Prostate gland (tissue), 2 donors: ENCODE data around the gene IFNL2. TPM values are rescaled to one million over a fixed set of nuclear protein-coding genes. Genes with fewer than 3 reads are reported as not detected.
"Not testable (repeated sequence)": the region's sequence is repeated elsewhere in the genome, so short reads cannot be mapped to it uniquely, and the experiment has no call there.

Experiments used
- DNase-seq: peaks from one replicate; pipeline ENCODE4 v3.0.0-alpha.2; 2019; ENCODE audit warnings: low spot score
- H3K27ac ChIP-seq, 2 donors: fragments of 200-600 bp; sonication (generic); 2 replicates each; pipeline ENCODE4 v1.5.1; 2017 to 2019
- H3K27me3 ChIP-seq: fragments of 200-600 bp; sonication (generic); replicated peaks from 2 replicates; pipeline ENCODE4 v1.5.1; 2019; ENCODE audit not compliant: insufficient read depth
- H3K36me3 ChIP-seq, 2 donors: fragments of 200-600 bp; sonication (generic); 1 replicate in 1 of 2; 2 replicates in 1 of 2; pipeline versions ENCODE4 v1.5.1 to v1.8.1; 2017 to 2019
- H3K4me1 ChIP-seq: fragments of 200-600 bp; sonication (generic); replicated peaks from 2 replicates; pipeline ENCODE4 v1.5.1; 2019
- H3K4me3 ChIP-seq, 2 donors: fragments of 200-600 bp; sonication (generic); 2 replicates each; pipeline ENCODE4 v1.5.1; 2017 to 2019
- H3K9me3 ChIP-seq: fragments of 200-600 bp; sonication (generic); 2 replicates; pipeline ENCODE4 v1.5.1; 2017
- POLR2A ChIP-seq: fragments of 450-650 bp; IDR thresholded peaks from one replicate; pipeline ENCODE4 v1.6.1; 2016; ENCODE audit warnings: antibody characterized with exemption, mild to moderate bottlenecking
- POLR2AphosphoS5 ChIP-seq: sonication (generic); formaldehyde crosslinking; IDR thresholded peaks from one replicate; pipeline ENCODE4 v1.6.1; 2017; ENCODE audit warnings: antibody characterized with exemption
- WGBS: methylation state at CpG from one replicate; pipeline ENCODE4 v1.1.5; 2018; 5-methylcytosine and 5-hydroxymethylcytosine counted together
- intact Hi-C: fragments of 100-400 bp; cut with DNase I; formaldehyde crosslinking; loops from one replicate; pipeline ENCODE4 v1.14.2; 2022
- total RNA-seq, 2 donors: library from RNA; depleted of rRNA; stranded (reverse); fragments of >200 nt; gene quantifications; one replicate each; pipeline ENCODE4 v1.1.0, GENCODE V29; 2016
- TF ChIP-seq, protein P1 (sequence below), 4 experiments: fragments of 200-600 bp in 2 of 4; fragments of 450-650 bp in 2 of 4; sonication (generic) in 2 of 4; IDR thresholded peaks; 1 replicate in 3 of 4; 2 replicates in 1 of 4; pipeline ENCODE4 v1.5.1; 2016 to 2019; ENCODE audit warnings: antibody characterized with exemption in 4 of 4, mild to moderate bottlenecking in 2 of 4, moderate library complexity in 2 of 4

IFNL2 gene
- total RNA-seq: not detected

GRCh38 chr19:39268085-39268484 lies at the start of gene IFNL2:
TSS of gene IFNL2 (plus strand) at chr19:39268396. CDS start at chr19:39268569, 173 bp downstream.
- H3K9me3 ChIP-seq, H3K4me3 ChIP-seq, H3K4me1 ChIP-seq, H3K36me3 ChIP-seq, H3K27ac ChIP-seq, intact Hi-C loops, DNase-seq: not testable (repeated sequence)
- WGBS: no CpG with 5 or more reads among the region's 1 CpG
- peaks cover 14% of the 10 kb centered on the region for H3K27me3 ChIP-seq

GRCh38 chr19:39219108-39219507 lies 49.1 kb upstream of the IFNL2 start:
- H3K27ac ChIP-seq, H3K4me1 ChIP-seq, DNase-seq, H3K36me3 ChIP-seq, H3K4me3 ChIP-seq, H3K9me3 ChIP-seq, intact Hi-C loops, H3K27me3 ChIP-seq: not testable (repeated sequence)
- WGBS: 72% methylated on average over 10 of the region's 10 CpGs

DNA sequence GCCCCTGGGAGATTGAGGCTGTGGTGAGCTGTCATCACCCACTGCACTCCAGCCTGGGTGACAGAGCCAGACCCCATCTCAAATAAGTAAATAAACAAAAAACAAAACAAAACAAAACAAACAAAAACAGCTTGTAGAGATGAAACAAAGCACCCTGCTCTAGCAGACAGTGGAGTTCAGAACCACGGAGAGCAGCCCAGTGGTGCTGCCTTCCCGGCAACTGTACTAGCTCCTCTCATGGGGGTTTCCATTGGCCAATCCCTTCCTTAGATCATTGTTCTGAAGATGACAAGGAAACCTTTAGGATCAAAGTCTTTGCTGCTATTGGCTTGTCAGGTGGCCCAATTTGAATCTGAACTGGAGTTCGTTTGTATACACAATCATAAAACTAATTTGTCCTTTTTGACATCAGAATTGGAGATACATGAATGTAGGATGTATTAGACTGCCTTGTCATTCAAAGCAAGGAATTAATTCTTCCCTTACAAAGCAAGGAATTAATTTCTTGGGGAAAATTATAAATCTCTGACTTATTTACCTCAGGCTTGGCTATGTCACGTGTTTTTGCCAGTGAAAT lies 44.4 kb upstream of the IFNL2 start:
- intact Hi-C loops: no loop called here
- WGBS: 21% methylated on average over 4 of the region's 4 CpGs

DNA sequence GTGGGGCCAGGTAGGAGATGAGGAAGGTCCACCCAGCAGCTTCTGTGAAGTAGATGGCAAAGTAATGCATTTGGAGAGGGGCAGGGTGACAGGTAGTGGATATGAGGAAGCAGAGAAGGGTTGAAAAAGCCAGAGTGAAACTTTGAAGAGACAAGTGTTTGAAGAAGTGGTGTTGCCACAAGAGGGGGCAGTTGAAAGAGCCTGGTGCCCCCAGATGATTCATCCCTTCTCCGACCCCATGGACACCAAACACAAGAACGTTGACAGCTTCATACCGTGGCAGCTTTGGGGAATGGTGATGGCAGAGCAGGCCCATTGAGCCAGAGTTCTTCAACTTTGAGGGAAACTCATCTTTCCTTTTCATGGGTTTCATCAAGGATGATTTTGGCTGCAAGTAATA lies 43.3 kb upstream of the IFNL2 start:
- TF ChIP-seq, protein P1, sequence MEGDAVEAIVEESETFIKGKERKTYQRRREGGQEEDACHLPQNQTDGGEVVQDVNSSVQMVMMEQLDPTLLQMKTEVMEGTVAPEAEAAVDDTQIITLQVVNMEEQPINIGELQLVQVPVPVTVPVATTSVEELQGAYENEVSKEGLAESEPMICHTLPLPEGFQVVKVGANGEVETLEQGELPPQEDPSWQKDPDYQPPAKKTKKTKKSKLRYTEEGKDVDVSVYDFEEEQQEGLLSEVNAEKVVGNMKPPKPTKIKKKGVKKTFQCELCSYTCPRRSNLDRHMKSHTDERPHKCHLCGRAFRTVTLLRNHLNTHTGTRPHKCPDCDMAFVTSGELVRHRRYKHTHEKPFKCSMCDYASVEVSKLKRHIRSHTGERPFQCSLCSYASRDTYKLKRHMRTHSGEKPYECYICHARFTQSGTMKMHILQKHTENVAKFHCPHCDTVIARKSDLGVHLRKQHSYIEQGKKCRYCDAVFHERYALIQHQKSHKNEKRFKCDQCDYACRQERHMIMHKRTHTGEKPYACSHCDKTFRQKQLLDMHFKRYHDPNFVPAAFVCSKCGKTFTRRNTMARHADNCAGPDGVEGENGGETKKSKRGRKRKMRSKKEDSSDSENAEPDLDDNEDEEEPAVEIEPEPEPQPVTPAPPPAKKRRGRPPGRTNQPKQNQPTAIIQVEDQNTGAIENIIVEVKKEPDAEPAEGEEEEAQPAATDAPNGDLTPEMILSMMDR (IDR thresholded peaks at IDR 0.05): no peak
- TF ChIP-seq POLR2AphosphoS5: no peak
- TF ChIP-seq POLR2A: no peak
- Histone ChIP-seq H3K36me3 (no peaks in the 10 kb centered on the region), H3K4me1 (no peaks in the 10 kb centered on the region), H3K4me3 (no peak overlapping the region), H3K27me3 (peaks cover 2% of the 10 kb centered on the region), H3K9me3 (no peaks in the 10 kb centered on the region), H3K27ac (no peak overlapping the region)
- DNase-seq: no peak
- WGBS: 30% methylated on average over 3 of the region's 3 CpGs
- intact Hi-C loops: no loop called here

More for the DNA sequence above, 44.4 kb upstream of the IFNL2 start:
- Histone ChIP-seq H3K4me1 (no peaks in the 10 kb centered on the region), H3K9me3 (no peaks in the 10 kb centered on the region), H3K36me3 (no peaks in the 10 kb centered on the region), H3K27ac (no peak overlapping the region), H3K4me3 (no peak overlapping the region), H3K27me3 (peaks cover 2% of the 10 kb centered on the region)
- TF ChIP-seq, protein P1 (IDR thresholded peaks at IDR 0.05): no peak
- TF ChIP-seq POLR2AphosphoS5 (no peak), POLR2A (no peak)
- no peak for DNase-seq

DNA sequence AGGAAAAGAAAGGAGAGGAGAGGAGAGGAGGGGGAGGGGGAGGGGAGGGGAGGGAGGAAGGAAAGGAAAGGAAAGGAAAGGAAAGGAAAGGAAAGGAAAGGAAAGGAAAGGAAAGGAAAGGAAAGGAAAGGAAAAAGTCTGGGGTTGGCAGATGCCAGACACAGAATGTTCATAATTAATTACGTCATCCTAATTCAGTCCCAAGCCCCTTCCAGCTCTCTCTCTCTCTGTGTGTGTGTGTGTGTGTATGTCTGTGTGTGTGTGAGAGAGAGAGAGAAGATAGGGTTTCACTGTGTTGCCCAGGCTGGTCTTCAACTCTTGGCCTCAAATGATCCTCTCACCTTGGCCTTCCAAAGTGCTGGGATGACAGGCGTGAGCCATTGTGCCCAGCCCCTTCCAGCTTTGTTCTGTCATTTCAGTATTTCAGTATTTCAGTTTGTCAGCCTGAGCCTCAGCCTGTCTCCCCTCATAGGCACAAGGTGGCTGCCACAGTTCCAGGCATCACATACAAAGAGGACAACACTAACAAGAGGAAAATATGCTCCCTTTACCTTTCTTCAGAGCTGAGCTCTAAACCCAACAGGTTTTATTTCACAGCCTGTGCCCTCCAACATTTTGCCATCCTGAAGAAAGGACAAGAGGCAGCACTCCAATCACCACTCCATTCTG lies 38.0 kb upstream of the IFNL2 start:
- no peak for DNase-seq
- WGBS: 79% methylated on average over 2 of the region's 2 CpGs
- Histone ChIP-seq H3K4me1 (no peaks in the 10 kb centered on the region), H3K27me3 (no peaks in the 10 kb centered on the region), H3K36me3 (no peaks in the 10 kb centered on the region), H3K9me3 (no peaks in the 10 kb centered on the region), H3K4me3 (no peak overlapping the region), H3K27ac (no peak overlapping the region)
- TF ChIP-seq, protein P1 (IDR thresholded peaks at IDR 0.05): no peak
- TF ChIP-seq POLR2AphosphoS5 (no peak), POLR2A (no peak)
- intact Hi-C loops: no loop called here

DNA sequence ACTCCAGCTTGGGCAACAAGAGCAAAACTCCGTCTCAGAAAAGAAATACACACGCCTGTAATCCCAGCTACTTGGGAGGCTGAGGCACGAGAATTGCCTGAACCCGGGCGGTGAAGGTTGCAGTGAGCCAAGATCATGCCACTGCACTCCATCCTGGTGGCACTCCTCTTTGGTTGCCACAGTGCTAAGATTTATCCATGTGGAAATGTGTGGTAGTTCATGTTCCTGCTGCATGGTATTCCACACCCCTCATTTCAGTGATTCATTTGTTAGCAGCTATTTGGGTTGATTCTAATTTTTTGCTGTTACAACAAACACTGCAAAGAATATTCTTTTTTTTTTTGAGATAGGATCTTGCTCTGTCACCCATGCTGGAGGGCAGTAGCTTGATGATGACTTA lies 35.5 kb upstream of the IFNL2 start:
- Histone ChIP-seq H3K36me3 (no peaks in the 10 kb centered on the region), H3K4me1 (no peaks in the 10 kb centered on the region), H3K27me3 (no peaks in the 10 kb centered on the region), H3K4me3 (no peak overlapping the region), H3K9me3 (no peaks in the 10 kb centered on the region), H3K27ac (no peak overlapping the region)
- TF ChIP-seq POLR2A: no peak
- TF ChIP-seq, protein P1 (IDR thresholded peaks at IDR 0.05): no peak
- DNase-seq: no peak
- WGBS: 87% methylated on average over 5 of the region's 5 CpGs
- intact Hi-C loops: no loop called here
